GM21447 (cell line): ENCODE measurements around the gene ATP5PD.
A peak's percentile ranks its signal among the peaks of the same experiment; 100 is the strongest.

Experiments
- ATAC-seq: cut with Tn5 transposase; IDR thresholded peaks from one replicate; pipeline ENCODE4 v1.9.1; 2021; ENCODE audit not compliant: unreplicated experiment

Gene ATP5PD

DNA sequence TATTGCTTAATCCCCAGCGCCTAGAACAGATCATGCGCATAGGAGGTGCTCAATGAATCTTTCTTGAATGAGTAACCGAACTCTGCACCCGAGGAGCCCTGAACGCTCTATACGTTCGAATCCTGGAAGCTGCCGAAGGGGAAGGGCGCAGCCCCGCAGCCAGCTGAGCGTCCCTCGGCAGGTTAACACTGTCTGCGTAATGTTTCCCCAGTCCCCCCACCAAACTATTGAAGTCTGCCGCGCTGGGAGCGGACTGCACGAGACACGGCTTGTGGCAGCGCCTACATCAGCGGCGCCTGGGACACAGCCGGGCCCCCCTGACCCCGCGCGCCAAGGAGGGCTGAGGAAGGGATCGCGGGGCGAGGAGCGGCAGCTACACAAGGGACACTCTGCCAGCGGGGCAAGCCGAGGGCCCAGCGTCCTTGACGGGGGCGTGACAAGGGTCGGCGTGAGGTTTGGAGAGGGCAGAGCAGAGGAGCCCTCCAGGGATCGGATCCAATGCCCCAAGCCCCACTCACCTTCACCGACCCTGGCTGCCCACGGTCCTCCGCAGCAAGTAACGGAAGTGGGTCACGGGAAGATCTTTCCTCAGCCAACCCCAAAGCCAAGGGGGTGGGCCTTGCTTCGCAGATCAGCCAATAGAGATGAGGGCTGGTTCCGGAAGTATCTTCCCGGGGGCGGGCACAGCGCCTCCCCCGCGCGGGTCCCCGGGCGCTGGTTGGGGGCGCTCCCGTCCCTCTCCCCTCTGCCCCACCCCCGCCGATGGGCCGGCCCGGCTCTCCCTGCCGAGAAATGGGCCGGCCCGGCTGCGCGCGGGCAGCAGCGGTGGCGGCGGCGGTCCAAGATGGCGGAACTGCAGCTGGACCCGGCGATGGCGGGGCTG is at the start of gene ATP5PD, which contains the start of gene KCTD2:
TSS of gene ATP5PD (minus strand) at position 563 of the 883 bp plus-strand sequence. CDS start 4,319 bp downstream, outside the sequence.
TSS of gene KCTD2 (plus strand) at position 819 of the 883 bp plus-strand sequence. CDS start at position 845, 26 bp downstream.
- peak; percentile 94 for ATAC-seq

DNA sequence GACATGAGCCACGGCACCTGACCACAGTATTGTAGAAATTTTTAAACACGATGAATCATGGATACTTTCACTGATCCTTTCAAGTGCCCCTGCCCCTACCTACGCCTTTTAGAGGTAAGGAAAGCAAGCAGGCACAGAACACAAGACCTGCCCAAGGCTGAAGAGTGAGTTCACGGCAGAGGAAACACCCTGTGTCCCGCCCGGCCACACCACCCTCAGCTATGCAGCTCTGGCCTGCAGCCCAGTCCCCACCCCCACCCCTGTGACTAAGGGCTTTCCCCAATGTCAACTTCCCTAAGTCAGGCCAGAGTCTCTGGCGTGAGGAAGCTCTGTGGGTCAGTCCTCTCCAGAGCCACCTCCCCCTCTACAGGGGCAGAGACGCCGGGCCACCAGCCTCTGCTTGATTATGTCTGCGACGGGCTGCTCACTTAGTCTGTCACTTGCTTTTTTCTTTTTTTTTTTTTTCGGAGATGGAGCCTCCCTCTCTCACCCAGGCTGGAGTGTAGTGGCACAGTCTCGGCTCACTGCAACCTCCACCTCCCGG is 49.4 kb upstream of the ATP5PD start:
- no peak for ATAC-seq

DNA sequence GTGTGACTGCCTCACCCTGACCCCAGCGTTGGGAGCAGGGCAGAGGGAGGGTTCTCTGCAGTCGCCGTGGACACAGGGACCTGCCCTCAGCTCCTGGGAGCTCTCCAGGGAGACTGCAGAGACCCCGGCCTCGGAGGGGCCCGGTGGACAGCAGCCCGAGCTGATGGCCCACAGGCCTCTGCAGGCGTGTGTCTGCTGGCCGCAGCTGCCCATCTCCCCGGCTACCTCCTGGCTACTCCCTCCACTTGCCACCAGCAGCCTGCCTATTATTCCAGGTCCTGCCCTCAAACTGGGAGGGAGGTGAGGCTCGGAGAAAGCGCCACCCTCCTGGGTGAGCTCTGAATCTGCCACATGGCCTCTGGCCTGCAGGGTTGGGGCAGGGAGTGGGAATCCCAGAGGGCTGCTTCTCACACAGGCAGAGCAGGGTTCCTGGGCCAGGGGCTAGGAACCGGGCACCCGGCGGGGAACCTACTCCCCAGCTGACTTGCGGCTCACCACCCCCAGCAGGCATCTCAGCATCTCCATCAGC is 48.2 kb upstream of the ATP5PD start:
- no peak for ATAC-seq

DNA sequence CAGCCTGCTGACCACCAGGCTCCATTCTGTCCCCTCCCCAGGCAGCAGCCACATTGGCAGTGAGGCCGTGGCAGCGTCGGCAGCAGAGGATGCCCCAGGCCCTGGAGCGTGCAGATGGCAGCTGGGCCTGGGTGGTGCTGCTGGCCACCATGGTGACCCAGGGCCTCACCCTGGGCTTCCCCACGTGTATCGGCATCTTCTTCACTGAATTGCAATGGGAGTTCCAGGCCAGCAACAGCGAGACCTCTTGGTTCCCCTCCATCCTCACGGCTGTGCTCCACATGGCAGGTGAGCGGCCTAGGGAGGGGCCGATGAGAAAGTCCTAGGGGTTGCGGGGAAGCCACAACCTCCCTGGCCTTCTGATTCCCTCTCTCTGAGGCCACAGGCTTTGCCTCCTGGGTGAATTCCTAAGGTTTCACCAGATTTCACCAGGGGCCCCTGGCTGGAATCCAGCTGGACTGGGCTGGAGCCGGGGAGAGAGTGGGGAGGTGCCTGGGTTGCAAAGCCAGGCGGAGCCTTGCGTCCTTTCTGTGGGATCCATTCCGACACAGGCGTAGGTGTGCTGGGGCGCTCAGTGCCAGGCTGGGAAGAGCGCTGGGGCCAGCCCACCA is 46.9 kb upstream of the ATP5PD start:
- ATAC-seq, result no peak

DNA sequence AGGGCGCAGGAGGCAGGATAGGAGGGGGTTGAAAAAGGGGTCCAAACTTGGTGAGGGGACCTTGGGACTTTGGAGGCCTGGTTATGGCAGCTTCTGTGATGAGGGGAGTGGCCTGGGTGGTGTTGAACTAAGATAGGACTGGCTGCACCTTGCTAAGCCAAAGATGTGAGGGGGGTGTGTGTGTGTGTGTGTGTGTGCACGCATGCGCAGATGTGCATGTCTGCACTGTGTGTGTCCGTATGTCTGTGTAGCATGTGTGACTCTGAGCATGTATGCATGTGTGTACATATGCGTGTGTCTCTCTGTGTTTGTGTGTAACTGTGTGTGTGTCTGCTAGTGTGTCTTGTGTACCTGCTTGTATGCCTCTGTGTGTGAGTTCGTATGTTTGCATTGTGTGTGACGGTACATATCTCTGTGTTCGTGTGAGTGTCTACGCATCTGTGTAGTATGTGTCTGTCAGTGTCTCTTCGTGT is 45.1 kb upstream of the ATP5PD start:
- ATAC-seq, result no peak

DNA sequence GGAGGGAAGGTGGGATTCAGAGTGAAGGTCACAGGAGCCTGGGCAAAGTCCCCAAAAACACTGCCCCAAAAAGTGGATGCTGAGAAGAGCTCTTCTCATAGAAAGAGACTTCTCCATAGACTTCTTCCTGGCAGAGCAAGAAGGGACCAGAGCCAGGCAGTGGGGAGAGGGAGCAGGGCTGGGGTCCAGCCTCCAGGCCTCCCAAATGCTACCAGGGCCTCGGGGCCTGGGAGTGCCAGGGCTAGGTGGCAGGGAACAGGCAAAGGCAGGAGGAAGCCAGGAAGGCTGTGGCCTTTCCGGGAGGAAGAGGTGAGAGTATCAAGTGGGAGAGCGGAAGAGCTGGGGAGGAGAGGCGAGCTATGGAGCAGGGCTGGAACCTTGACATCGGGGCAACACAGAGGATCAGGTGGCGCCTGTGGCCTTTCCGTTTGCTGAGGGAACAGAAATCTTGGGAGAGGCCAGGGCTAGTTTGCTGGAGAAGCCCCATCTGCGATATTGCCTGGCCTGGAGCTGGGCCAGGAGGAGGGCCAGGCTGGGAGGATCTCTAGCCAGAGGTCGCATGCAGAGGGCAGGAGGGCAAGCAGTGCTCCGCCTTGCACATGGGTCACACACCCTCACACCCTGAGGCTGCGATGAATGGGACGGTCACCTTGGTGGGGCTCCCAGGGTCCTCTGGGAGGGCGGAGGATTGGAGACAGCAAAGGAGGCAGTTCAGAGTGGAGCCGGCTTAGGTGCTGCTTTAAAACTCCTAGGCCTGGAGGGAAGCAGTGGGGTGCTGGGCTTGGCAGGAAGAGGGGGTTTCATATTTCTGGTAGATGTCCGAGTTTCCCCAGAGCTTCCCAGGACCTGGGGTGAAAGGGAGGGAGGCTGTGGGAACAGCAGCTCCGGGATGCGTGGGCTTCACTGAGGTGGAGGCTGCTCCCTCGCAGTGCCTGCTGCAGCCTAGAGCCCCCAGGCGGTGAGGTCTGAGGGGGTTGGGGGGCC is 44.4 kb upstream of the ATP5PD start:
- no peak for ATAC-seq

DNA sequence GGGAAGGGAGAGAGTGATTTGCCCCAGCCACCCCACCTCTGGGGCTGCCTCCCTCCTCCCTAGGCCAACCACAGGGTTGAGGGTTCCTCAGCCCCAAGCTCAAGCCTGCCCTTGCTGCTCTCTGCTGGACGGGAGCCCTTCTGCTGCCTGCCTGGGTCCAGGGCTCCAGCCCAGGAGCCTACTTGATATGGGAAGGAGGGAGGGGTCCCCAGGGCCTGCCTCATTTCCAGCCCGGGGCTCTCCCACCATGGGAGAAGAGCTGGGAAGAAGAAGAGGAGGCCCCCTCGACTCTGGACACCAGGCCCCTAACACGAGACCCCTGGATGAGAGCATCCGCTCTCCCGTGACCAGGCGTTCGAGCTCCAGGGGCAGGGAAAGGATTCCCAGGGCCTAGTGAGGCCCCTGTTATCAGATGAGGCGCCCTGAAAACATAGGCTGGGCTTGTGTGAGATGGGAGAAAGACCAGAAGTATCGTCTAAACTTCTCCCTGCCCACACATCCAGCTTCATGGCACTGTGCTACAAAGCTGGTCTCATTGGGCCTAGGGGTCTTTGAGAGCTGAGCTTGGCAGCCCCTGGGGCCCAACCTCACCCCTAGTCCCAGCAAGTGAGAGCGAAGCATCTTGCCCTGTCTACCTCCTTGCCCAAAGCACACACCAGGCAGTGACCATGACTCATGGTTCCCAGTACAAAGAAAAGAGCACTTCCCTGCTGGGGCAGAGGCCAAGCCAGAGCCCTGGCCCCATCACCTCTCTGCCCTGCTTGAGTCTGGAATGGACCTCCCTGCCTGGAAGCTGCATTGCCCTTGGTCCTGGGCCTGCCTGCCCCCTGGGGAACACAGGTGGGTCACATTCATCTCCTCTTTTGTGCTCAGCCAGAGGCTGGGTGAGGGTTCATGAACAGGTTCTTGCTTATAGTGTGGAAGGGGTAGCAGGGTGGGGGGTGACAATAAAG is 42.0 kb upstream of the ATP5PD start:
- no peak for ATAC-seq

DNA sequence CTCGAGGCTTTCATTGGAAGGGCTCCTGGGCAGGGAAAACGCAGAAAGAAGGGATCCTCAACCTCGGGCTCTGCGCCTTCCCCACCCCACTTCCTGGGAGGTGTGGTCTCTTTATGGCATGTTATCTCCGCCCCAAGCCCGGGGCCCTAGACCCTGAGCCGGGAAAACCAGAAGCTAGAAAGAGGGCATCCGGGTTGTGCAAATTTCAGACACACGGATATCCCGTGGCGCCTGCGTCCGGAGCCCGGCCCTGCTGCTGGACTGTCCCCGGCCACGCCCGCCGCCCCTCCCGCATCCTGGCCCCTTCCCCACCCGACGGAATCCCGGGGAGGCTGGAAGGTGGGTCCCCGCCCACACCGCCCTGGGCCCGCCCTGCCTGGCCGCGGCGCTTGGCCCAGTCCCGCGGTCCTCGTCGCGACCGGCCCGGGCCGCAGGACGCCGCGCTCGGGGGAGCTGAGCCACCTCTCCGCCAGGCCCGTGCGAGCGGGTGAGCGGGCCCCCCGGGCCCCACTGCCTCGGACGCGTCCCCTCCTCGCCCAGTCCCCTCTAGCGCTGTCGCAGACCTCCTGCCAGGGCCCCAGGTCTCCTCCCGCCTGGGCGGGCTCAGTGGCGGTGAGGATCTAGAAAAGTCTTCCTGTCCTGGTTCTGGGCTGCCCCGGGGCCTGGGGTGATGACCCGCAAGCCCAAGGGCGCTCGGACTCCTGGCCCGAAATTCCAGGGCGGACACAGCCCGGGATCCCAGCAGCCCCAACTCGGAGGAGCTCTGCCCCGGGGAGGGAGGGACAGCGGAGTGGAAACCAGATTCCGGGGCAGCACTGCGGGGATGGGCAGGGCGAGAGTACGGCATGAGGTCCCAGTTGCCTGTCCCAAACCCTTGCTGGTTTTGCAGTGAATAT is 41.0 kb upstream of the ATP5PD start, which contains the start of gene SLC16A5:
TSS of gene SLC16A5 (plus strand) at position 397 of the 896 bp plus-strand sequence. CDS start 5,683 bp downstream, outside the sequence.
- ATAC-seq, result no peak

DNA sequence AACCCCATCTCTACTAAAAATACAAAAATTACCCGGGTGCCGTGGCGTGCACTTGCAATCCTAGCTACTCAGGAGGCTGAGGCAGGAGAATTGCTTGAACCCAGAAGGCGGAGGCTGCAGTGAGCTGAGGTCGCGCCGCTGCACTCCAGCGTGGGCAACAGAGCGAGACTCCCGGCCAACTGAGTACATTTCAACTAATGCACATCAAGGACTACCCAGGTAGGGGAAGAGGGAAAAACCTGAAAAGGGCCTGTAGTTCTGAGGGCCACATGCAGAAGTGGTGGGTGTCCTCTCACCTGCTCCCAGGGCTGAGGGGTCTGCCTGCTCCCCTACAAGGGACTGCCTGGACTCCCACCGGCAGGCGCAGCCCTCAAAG is 40.4 kb upstream of the ATP5PD start:
- ATAC-seq, result no peak

DNA sequence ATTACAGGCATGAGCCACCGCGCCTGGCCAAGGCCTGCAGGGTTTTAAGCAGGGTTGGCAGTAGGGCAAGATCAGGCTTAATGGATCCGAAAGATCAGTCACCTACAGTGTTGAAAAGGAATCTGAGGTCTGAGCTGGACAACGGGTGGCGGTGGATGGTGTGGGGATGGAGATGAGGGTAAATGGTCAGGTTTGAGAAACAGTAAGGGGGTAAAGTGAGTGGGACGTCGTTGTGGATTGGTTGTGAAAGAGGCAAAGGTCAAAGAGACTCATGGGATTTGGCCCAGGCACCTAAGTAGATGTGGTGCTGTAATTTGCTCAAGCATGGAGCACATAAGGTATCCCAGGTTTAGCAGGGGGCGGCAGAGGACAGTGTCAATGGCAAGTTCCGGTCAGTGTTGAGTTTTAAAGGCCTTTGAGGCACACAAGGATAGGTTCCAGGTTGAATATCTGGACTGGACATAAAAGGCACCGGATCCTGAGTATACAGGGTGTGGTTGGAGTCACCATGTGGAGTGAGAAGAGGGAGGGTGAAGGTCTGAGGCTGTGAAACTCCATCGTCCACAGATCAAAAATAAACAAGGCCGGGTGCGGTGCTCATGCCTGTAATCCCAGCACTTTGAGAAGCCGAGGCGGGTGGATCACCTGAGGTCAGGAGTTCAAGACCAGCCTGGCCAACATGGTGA is 39.9 kb upstream of the ATP5PD start:
- ATAC-seq, result no peak

DNA sequence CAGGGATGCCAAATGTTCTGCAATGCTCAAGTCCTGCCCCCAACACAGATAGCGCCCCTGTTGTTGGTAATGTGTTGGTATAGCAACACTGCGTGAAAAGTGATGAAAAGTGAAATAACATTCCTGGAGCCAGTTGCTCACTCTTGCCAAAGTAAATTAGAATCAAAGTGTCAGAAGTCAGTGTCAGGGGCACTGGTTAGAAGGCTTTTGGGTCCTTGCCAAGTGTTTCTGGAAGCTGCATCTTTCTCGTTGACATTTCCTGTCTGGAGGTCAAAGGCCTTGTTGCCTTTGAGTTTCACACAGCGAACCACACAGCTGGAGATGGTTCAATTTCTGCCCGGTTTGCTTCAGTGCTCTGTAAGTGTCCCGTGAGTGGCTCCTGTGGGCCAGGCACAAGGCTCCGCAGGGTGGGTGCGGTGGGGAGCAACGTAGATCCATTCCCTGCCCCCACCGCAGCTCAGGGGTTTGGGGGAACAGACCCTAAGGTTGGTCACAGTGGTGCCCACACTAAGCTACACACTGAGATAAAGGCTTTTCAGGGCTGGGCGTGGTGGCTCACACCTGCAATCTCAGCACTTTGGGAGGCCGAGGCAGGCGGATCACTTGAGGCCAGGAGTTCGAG is 37.4 kb upstream of the ATP5PD start:
- ATAC-seq, result no peak

DNA sequence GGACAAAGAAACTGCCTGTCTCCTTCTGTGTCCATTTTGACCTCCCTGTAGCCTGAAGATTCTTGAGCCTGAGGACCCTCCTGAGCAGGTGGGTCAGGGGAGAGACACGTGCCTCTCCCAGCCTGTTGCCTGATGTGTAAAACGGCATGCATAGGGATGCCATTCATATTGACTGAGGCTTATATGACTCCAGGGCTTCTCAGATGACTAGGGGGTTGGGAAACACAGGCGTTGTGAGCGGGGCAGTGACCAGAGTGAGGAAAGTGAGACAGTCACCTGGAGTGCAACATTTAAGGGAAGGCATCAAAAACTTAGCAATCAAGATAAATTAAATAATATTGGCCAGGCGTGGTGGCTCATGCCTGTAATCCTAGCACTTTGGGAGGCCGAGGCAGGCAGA is 35.9 kb upstream of the ATP5PD start:
- no peak for ATAC-seq

DNA sequence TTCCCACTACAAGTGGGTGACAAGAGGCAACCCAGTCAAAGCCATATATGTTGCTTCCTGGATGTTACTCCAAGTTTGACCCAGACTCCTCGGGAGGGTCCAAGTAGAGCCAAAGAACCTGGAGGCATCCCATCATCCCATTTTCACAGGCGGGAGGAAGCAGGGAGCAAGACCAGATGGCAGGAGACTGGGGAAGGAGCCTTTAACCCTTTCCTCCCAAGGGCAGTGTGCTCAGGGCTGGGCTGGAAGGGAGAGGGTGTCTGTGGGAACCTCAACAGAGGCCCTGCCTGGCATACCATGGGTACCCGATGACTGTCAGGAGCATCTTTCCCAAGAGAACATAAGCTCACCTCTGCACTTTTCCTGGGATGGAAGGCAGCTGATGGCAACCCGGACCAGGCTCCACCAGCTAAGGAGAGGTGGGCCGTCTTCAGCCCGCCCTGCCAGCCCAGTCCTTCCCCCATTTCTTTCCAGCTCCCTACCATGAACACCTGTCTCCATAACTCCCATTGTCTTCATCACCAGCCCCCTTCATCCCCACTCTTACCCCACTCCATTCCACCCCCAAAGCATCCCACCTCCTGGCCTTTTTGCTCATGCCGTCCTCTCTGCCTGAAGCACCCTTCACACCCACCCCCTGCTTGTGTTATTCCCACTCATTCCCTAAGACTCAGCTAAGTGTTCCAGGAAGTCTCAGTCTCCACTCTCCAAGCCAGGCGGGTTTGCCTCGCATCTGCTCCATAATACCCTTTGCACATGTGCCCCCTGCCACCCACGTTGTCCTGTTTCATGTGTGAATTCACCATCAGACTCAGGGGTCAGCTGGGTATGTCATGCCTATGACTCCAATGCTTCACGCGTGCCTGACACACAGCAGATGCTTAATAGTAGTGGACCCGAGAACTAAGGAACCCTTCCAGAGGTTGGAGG is 35.1 kb upstream of the ATP5PD start:
- no peak for ATAC-seq

DNA sequence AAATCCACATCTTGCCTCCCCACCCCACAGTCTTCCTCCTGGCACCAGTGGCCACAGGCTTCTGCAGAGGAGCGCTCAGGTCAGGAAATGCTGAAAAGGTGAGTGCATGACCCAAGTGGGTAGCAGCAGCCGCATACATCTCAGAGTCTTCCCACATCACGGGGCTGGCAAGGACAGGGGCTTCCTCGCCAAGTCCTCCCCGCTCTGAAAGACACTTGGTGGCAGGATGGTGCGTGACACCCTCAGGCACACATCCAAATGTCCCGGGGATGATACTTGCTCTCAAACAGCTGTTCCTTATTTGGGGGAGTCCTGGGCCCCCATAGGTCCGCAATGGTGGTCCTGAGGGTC is 32.2 kb upstream of the ATP5PD start:
- no peak for ATAC-seq

DNA sequence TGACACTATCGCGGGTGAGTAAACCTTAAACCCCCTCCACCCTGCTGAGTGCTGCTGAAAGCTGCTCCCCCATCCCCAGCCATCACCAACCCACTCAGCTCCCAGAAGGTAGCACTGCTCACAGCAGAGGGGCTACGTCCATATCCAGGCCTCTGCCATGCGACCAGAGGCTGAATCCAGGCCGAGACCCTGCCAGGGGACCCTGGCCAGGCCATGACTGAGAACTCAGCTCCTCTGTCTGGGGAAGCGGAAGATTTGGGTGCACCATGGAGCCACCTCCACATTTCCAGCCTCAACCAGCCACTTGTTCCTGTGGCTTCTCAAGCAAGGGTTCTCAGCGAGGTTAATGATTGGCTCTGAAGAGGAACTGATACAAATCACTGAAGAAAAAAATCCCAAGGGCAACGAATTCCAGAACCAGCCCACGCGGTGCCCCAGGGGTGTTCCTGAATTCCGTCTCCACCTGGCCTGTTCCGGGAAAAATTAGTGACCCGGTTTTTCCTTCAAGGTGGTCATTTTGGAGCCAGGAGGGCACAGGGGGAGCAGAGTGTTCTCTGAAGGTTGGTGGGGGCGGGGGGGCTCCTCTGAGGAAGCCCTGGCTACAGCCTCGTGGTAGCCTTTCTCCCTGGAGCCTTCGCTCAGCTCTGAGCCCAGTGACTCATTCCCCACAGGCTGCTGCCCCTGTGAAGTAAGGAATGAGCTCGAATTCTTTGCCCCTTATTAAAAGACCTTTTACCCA is 31.7 kb upstream of the ATP5PD start:
- peak; percentile 58 for ATAC-seq
